Measurements from ENCODE around the gene C1QTNF9. TPM values are rescaled to one million over a fixed set of nuclear protein-coding genes. Genes with fewer than 3 reads are reported as not detected.
"Not testable (repeated sequence)": the region's sequence is repeated elsewhere in the genome, so short reads cannot be mapped to it uniquely, and the experiment has no call there.

C1QTNF9 gene
- total RNA-seq, 1 donor from 2014 or later, result 3.9 TPM

GRCh38 chr13:24313439-24313838 lies 4.1 kb downstream of the C1QTNF9 start:
- no peak for DNase-seq
- ATAC-seq, result no peak
- intact Hi-C loops (cut with micrococcal nuclease), result no loop called here

- DNase-seq; ATAC-seq; intact Hi-C loops (cut with micrococcal nuclease): not testable (repeated sequence)
These were observed 8.5 kb downstream of the C1QTNF9 start for GRCh38 chr13:24317835-24318234.

- intact Hi-C loops (cut with micrococcal nuclease); DNase-seq; ATAC-seq: not testable (repeated sequence)
These were observed 9.5 kb downstream of the C1QTNF9 start for GRCh38 chr13:24318878-24319277.

GRCh38 chr13:24319641-24320040 lies 10.3 kb downstream of the C1QTNF9 start:
- ATAC-seq; intact Hi-C loops (cut with micrococcal nuclease); DNase-seq: not testable (repeated sequence)

- intact Hi-C loops (cut with micrococcal nuclease); ATAC-seq: not testable (repeated sequence)
These were observed 12.0 kb downstream of the C1QTNF9 start for GRCh38 chr13:24321416-24321815.

GRCh38 chr13:24322470-24322869 lies 13.1 kb downstream of the C1QTNF9 start:
- DNase-seq; intact Hi-C loops (cut with micrococcal nuclease); ATAC-seq: not testable (repeated sequence)

More at GRCh38 chr13:24321416-24321815, 12.0 kb downstream of the C1QTNF9 start:
- not testable (repeated sequence) for DNase-seq

- intact Hi-C loops (cut with micrococcal nuclease), result no loop called here
- no peak for ATAC-seq
- no peak for DNase-seq
These were observed 13.8 kb downstream of the C1QTNF9 start for GRCh38 chr13:24323036-24323738.

- ATAC-seq (no peak), DNase-seq (no peak)
- intact Hi-C loops (cut with micrococcal nuclease), result no loop called here
These were observed 14.3 kb downstream of the C1QTNF9 start for GRCh38 chr13:24323739-24324075.

GRCh38 chr13:24327598-24327997 lies 18.2 kb downstream of the C1QTNF9 start:
- DNase-seq; ATAC-seq; intact Hi-C loops (cut with micrococcal nuclease): not testable (repeated sequence)

- ATAC-seq (no peak), DNase-seq (no peak)
- intact Hi-C loops (cut with micrococcal nuclease), result no loop called here
These were observed 18.8 kb downstream of the C1QTNF9 start for GRCh38 chr13:24328145-24328544.

- ATAC-seq, result no peak
- intact Hi-C loops (cut with micrococcal nuclease), result no loop called here
These were observed 29.3 kb downstream of the C1QTNF9 start for GRCh38 chr13:24338721-24339120.

GRCh38 chr13:24339937-24340607 lies 30.7 kb downstream of the C1QTNF9 start:
- DNase-seq, result no peak
- ATAC-seq, result no peak
- intact Hi-C loops (cut with micrococcal nuclease), result no loop called here

More at GRCh38 chr13:24338721-24339120, 29.3 kb downstream of the C1QTNF9 start:
- no peak for DNase-seq

GRCh38 chr13:24340608-24340955 lies 31.2 kb downstream of the C1QTNF9 start:
- intact Hi-C loops (cut with micrococcal nuclease), result no loop called here
- no peak for ATAC-seq
- DNase-seq, result no peak

- ATAC-seq (no peak), DNase-seq (no peak)
- intact Hi-C loops (cut with micrococcal nuclease), result no loop called here
These were observed 32.1 kb downstream of the C1QTNF9 start for GRCh38 chr13:24341439-24341838.

- DNase-seq (no peak), ATAC-seq (no peak)
- intact Hi-C loops (cut with micrococcal nuclease), result no loop called here
These were observed 39.0 kb downstream of the C1QTNF9 start for GRCh38 chr13:24348385-24348784.

- ATAC-seq (no peak), DNase-seq (no peak)
- intact Hi-C loops (cut with micrococcal nuclease), result no loop called here
These were observed 39.6 kb downstream of the C1QTNF9 start for GRCh38 chr13:24348797-24349515.

- ATAC-seq; DNase-seq; intact Hi-C loops (cut with micrococcal nuclease): not testable (repeated sequence)
These were observed 40.6 kb downstream of the C1QTNF9 start for GRCh38 chr13:24349778-24350664.

GRCh38 chr13:24351423-24351822 lies 42.0 kb downstream of the C1QTNF9 start:
- intact Hi-C loops (cut with micrococcal nuclease), result no loop called here
- no peak for ATAC-seq
- no peak for DNase-seq

GRCh38 chr13:24353736-24354135 lies 44.4 kb downstream of the C1QTNF9 start:
- intact Hi-C loops (cut with micrococcal nuclease), result no loop called here
- DNase-seq (no peak), ATAC-seq (no peak)

Measured in left ventricle myocardium superior (tissue), 1 donor.